ENCODE results near the gene RALGAPA1.

The RALGAPA1 gene

GRCh38 chr14:35565871-35566464 is 243.1 kb downstream of the RALGAPA1 start:
- H3K4me1 ChIP-seq (ENCODE audit: control insufficient read depth, insufficient read depth, low read length), result no peaks in the 10 kb centered on the region
- H3K9ac ChIP-seq (ENCODE audit: low read length), result no peak overlapping the region
- no peak overlapping the region for H3K27ac ChIP-seq (ENCODE audit: low read depth, low read length)
- no peak overlapping the region for H3K4me3 ChIP-seq (ENCODE audit: low read depth, low read length)
- no peaks in the 10 kb centered on the region for H3K36me3 ChIP-seq (ENCODE audit: control insufficient read depth, insufficient read depth, low read length)
- no peaks in the 10 kb centered on the region for H3K9me3 ChIP-seq (ENCODE audit: control insufficient read depth, insufficient read depth, low read depth, low read length)
- H3K27me3 ChIP-seq (ENCODE audit: control insufficient read depth, insufficient read depth, low read length), result no peaks in the 10 kb centered on the region

GRCh38 chr14:35558680-35559079 is 250.4 kb downstream of the RALGAPA1 start:
- no peak overlapping the region for H3K9ac ChIP-seq (ENCODE audit: low read length)
- H3K27me3 ChIP-seq (ENCODE audit: control insufficient read depth, insufficient read depth, low read length), result no peaks in the 10 kb centered on the region
- no peak overlapping the region for H3K4me3 ChIP-seq (ENCODE audit: low read depth, low read length)
- H3K9me3 ChIP-seq (ENCODE audit: control insufficient read depth, insufficient read depth, low read depth, low read length), result no peaks in the 10 kb centered on the region
- H3K36me3 ChIP-seq (ENCODE audit: control insufficient read depth, insufficient read depth, low read length), result no peaks in the 10 kb centered on the region
- H3K4me1 ChIP-seq (ENCODE audit: control insufficient read depth, insufficient read depth, low read length), result 0 out of 2 replicates have a peak, but pooled peaks cover 5% of the 10 kb centered on the region
- H3K27ac ChIP-seq (ENCODE audit: low read depth, low read length), result no peak overlapping the region

GRCh38 chr14:35557221-35557747 is 251.8 kb downstream of the RALGAPA1 start:
- no peaks in the 10 kb centered on the region for H3K36me3 ChIP-seq (ENCODE audit: control insufficient read depth, insufficient read depth, low read length)
- no peak overlapping the region for H3K27ac ChIP-seq (ENCODE audit: low read depth, low read length)
- no peaks in the 10 kb centered on the region for H3K9me3 ChIP-seq (ENCODE audit: control insufficient read depth, insufficient read depth, low read depth, low read length)
- H3K27me3 ChIP-seq (ENCODE audit: control insufficient read depth, insufficient read depth, low read length), result no peaks in the 10 kb centered on the region
- 0 out of 2 replicates have a peak, but pooled peaks cover 5% of the 10 kb centered on the region for H3K4me1 ChIP-seq (ENCODE audit: control insufficient read depth, insufficient read depth, low read length)
- no peak overlapping the region for H3K4me3 ChIP-seq (ENCODE audit: low read depth, low read length)
- no peak overlapping the region for H3K9ac ChIP-seq (ENCODE audit: low read length)

- Histone ChIP-seq H3K9ac (ENCODE audit: low read length) (no peak overlapping the region), H3K27me3 (ENCODE audit: control insufficient read depth, insufficient read depth, low read length) (no peaks in the 10 kb centered on the region), H3K4me1 (ENCODE audit: control insufficient read depth, insufficient read depth, low read length) (0 out of 2 replicates have a peak, but pooled peaks cover 5% of the 10 kb centered on the region), H3K4me3 (ENCODE audit: low read depth, low read length) (no peak overlapping the region), H3K27ac (ENCODE audit: low read depth, low read length) (no peak overlapping the region), H3K36me3 (ENCODE audit: control insufficient read depth, insufficient read depth, low read length) (no peaks in the 10 kb centered on the region), H3K9me3 (ENCODE audit: control insufficient read depth, insufficient read depth, low read depth, low read length) (no peaks in the 10 kb centered on the region)
These were observed 252.5 kb downstream of the RALGAPA1 start for GRCh38 chr14:35556548-35556947.

- Histone ChIP-seq H3K27ac (ENCODE audit: low read depth, low read length) (no peak overlapping the region), H3K4me1 (ENCODE audit: control insufficient read depth, insufficient read depth, low read length) (0 out of 2 replicates have a peak, but pooled peaks cover 5% of the 10 kb centered on the region), H3K9ac (ENCODE audit: low read length) (no peak overlapping the region), H3K27me3 (ENCODE audit: control insufficient read depth, insufficient read depth, low read length) (no peaks in the 10 kb centered on the region), H3K9me3 (ENCODE audit: control insufficient read depth, insufficient read depth, low read depth, low read length) (no peaks in the 10 kb centered on the region), H3K36me3 (ENCODE audit: control insufficient read depth, insufficient read depth, low read length) (no peaks in the 10 kb centered on the region), H3K4me3 (ENCODE audit: low read depth, low read length) (no peak overlapping the region)
These were observed 255.3 kb downstream of the RALGAPA1 start for GRCh38 chr14:35553808-35554207.

- Histone ChIP-seq H3K4me1 (ENCODE audit: control insufficient read depth, insufficient read depth, low read length) (no peaks in the 10 kb centered on the region), H3K36me3 (ENCODE audit: control insufficient read depth, insufficient read depth, low read length) (no peaks in the 10 kb centered on the region), H3K9me3 (ENCODE audit: control insufficient read depth, insufficient read depth, low read depth, low read length) (no peaks in the 10 kb centered on the region), H3K9ac (ENCODE audit: low read length) (no peak overlapping the region), H3K27ac (ENCODE audit: low read depth, low read length) (no peak overlapping the region), H3K4me3 (ENCODE audit: low read depth, low read length) (no peak overlapping the region), H3K27me3 (ENCODE audit: control insufficient read depth, insufficient read depth, low read length) (no peaks in the 10 kb centered on the region)
These were observed 258.0 kb downstream of the RALGAPA1 start for GRCh38 chr14:35551081-35551480.

GRCh38 chr14:35549551-35549950 is 259.5 kb downstream of the RALGAPA1 start:
- no peak overlapping the region for H3K27ac ChIP-seq (ENCODE audit: low read depth, low read length)
- no peak overlapping the region for H3K4me3 ChIP-seq (ENCODE audit: low read depth, low read length)
- H3K4me1 ChIP-seq (ENCODE audit: control insufficient read depth, insufficient read depth, low read length), result no peaks in the 10 kb centered on the region
- no peaks in the 10 kb centered on the region for H3K27me3 ChIP-seq (ENCODE audit: control insufficient read depth, insufficient read depth, low read length)
- H3K9ac ChIP-seq (ENCODE audit: low read length), result no peak overlapping the region
- H3K36me3 ChIP-seq (ENCODE audit: control insufficient read depth, insufficient read depth, low read length), result no peaks in the 10 kb centered on the region
- no peaks in the 10 kb centered on the region for H3K9me3 ChIP-seq (ENCODE audit: control insufficient read depth, insufficient read depth, low read depth, low read length)

GRCh38 chr14:35543006-35543405 is 266.1 kb downstream of the RALGAPA1 start:
- no peaks in the 10 kb centered on the region for H3K9me3 ChIP-seq (ENCODE audit: control insufficient read depth, insufficient read depth, low read depth, low read length)
- no peaks in the 10 kb centered on the region for H3K27me3 ChIP-seq (ENCODE audit: control insufficient read depth, insufficient read depth, low read length)
- no peak overlapping the region for H3K9ac ChIP-seq (ENCODE audit: low read length)
- H3K4me1 ChIP-seq (ENCODE audit: control insufficient read depth, insufficient read depth, low read length), result no peaks in the 10 kb centered on the region
- H3K36me3 ChIP-seq (ENCODE audit: control insufficient read depth, insufficient read depth, low read length), result no peaks in the 10 kb centered on the region
- no peak overlapping the region for H3K4me3 ChIP-seq (ENCODE audit: low read depth, low read length)
- no peak overlapping the region for H3K27ac ChIP-seq (ENCODE audit: low read depth, low read length)

- Histone ChIP-seq H3K27me3 (ENCODE audit: control insufficient read depth, insufficient read depth, low read length) (peaks cover 26% of the 10 kb centered on the region), H3K9ac (ENCODE audit: low read length) (no peak overlapping the region), H3K27ac (ENCODE audit: low read depth, low read length) (no peak overlapping the region), H3K4me3 (ENCODE audit: low read depth, low read length) (no peak overlapping the region), H3K4me1 (ENCODE audit: control insufficient read depth, insufficient read depth, low read length) (no peaks in the 10 kb centered on the region), H3K9me3 (ENCODE audit: control insufficient read depth, insufficient read depth, low read depth, low read length) (no peaks in the 10 kb centered on the region), H3K36me3 (ENCODE audit: control insufficient read depth, insufficient read depth, low read length) (no peaks in the 10 kb centered on the region)
These were observed 269.1 kb downstream of the RALGAPA1 start for GRCh38 chr14:35539969-35540368.

- Histone ChIP-seq H3K4me1 (ENCODE audit: control insufficient read depth, insufficient read depth, low read length) (0 out of 2 replicates have a peak, but pooled peaks cover 2% of the 10 kb centered on the region), H3K27ac (ENCODE audit: low read depth, low read length) (no peak overlapping the region), H3K4me3 (ENCODE audit: low read depth, low read length) (peak overlapping the region; percentile 82), H3K27me3 (ENCODE audit: control insufficient read depth, insufficient read depth, low read length) (peaks cover 69% of the 10 kb centered on the region), H3K9ac (ENCODE audit: low read length) (no peak overlapping the region), H3K9me3 (ENCODE audit: control insufficient read depth, insufficient read depth, low read depth, low read length) (no peaks in the 10 kb centered on the region), H3K36me3 (ENCODE audit: control insufficient read depth, insufficient read depth, low read length) (no peaks in the 10 kb centered on the region)
These were observed 273.5 kb downstream of the RALGAPA1 start for GRCh38 chr14:35535483-35536112.

GRCh38 chr14:35534873-35535482 is 274.1 kb downstream of the RALGAPA1 start:
- Histone ChIP-seq H3K27me3 (ENCODE audit: control insufficient read depth, insufficient read depth, low read length) (peaks cover 75% of the 10 kb centered on the region), H3K27ac (ENCODE audit: low read depth, low read length) (no peak overlapping the region), H3K9me3 (ENCODE audit: control insufficient read depth, insufficient read depth, low read depth, low read length) (no peaks in the 10 kb centered on the region), H3K4me3 (ENCODE audit: low read depth, low read length) (peak overlapping the region; percentile 82), H3K9ac (ENCODE audit: low read length) (no peak overlapping the region), H3K4me1 (ENCODE audit: control insufficient read depth, insufficient read depth, low read length) (0 out of 2 replicates have a peak, but pooled peaks cover 2% of the 10 kb centered on the region), H3K36me3 (ENCODE audit: control insufficient read depth, insufficient read depth, low read length) (no peaks in the 10 kb centered on the region)

Data from HUES6 (cell line).